ENCODE measurements around the gene TMPRSS6.
A peak's percentile ranks its signal among the peaks of the same experiment; 100 is the strongest.

- TF ChIP-seq, protein P1, sequence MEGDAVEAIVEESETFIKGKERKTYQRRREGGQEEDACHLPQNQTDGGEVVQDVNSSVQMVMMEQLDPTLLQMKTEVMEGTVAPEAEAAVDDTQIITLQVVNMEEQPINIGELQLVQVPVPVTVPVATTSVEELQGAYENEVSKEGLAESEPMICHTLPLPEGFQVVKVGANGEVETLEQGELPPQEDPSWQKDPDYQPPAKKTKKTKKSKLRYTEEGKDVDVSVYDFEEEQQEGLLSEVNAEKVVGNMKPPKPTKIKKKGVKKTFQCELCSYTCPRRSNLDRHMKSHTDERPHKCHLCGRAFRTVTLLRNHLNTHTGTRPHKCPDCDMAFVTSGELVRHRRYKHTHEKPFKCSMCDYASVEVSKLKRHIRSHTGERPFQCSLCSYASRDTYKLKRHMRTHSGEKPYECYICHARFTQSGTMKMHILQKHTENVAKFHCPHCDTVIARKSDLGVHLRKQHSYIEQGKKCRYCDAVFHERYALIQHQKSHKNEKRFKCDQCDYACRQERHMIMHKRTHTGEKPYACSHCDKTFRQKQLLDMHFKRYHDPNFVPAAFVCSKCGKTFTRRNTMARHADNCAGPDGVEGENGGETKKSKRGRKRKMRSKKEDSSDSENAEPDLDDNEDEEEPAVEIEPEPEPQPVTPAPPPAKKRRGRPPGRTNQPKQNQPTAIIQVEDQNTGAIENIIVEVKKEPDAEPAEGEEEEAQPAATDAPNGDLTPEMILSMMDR (IDR thresholded peaks at IDR 0.05): peak; percentile 55 to 77 (median 72)
- no peak for TF ChIP-seq POLR2A (IDR thresholded peaks at IDR 0.05)
Measured at GRCh38 chr22:37021710-37022482, 87.6 kb downstream of the TMPRSS6 start.

Data from right lobe of liver (tissue), 4 donors.